Neutrophil (primary cell): ENCODE data around the gene CLCA2.

Experiments
- H3K27ac ChIP-seq: fragments of 200-600 bp; sonication (generic); 2 replicates; pipeline ENCODE4 v1.5.1; 2016; ENCODE audit warnings: mild to moderate bottlenecking, moderate library complexity
- H3K27me3 ChIP-seq: fragments of 200-600 bp; sonication (generic); 2 replicates; pipeline ENCODE4 v1.6.0; 2016; ENCODE audit warnings: mild to moderate bottlenecking
- H3K36me3 ChIP-seq: fragments of 200-600 bp; sonication (generic); 2 replicates; pipeline ENCODE4 v1.5.1; 2017
- H3K4me1 ChIP-seq, 2 experiments: fragments of 200-600 bp in 1 of 2; sonication (generic) in 1 of 2; 1 replicate in 1 of 2; 2 replicates in 1 of 2; pipeline versions ENCODE4 v1.5.1 to v1.6.1; 2013 to 2016; ENCODE audit warnings: low read depth in 1 of 2, low read length in 1 of 2, mild to moderate bottlenecking in 1 of 2, moderate library complexity in 1 of 2; ENCODE audit not compliant: control insufficient read depth in 1 of 2, insufficient read depth in 1 of 2
- H3K4me3 ChIP-seq, 2 experiments: fragments of 200-600 bp in 1 of 2; sonication (generic) in 1 of 2; 1 replicate in 1 of 2; 2 replicates in 1 of 2; pipeline ENCODE4 v1.5.1; 2013 to 2016; ENCODE audit warnings: low read depth in 1 of 2, low read length in 1 of 2, mild to moderate bottlenecking in 1 of 2, moderate library complexity in 1 of 2
- H3K9me3 ChIP-seq: fragments of 200-600 bp; sonication (generic); 2 replicates; pipeline ENCODE4 v1.5.1; 2016
- CTCF ChIP-seq: fragments of 200-600 bp; sonication (generic); IDR thresholded peaks from 2 replicates; pipeline ENCODE4 v1.5.1; 2016; ENCODE audit warnings: antibody characterized with exemption

The CLCA2 gene

GRCh38 chr1:86453664-86454063 lies 29.7 kb downstream of the CLCA2 start:
- H3K27ac ChIP-seq, result no peak overlapping the region
- no peaks in the 10 kb centered on the region for H3K4me1 ChIP-seq
- no peaks in the 10 kb centered on the region for H3K9me3 ChIP-seq
- TF ChIP-seq CTCF, result no peak
- no peaks in the 10 kb centered on the region for H3K27me3 ChIP-seq
- no peaks in the 10 kb centered on the region for H3K36me3 ChIP-seq
- H3K4me3 ChIP-seq, result no peak overlapping the region

DNA sequence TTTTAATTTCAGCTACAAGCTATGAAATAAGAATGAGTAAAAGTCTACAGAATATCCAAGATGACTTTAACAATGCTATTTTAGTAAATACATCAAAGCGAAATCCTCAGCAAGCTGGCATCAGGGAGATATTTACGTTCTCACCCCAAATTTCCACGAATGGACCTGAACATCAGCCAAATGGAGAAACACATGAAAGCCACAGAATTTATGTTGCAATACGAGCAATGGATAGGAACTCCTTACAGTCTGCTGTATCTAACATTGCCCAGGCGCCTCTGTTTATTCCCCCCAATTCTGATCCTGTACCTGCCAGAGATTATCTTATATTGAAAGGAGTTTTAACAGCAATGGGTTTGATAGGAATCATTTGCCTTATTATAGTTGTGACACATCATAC lies 31.1 kb downstream of the CLCA2 start:
- Histone ChIP-seq H3K4me3 (no peak overlapping the region), H3K27me3 (no peaks in the 10 kb centered on the region), H3K27ac (no peak overlapping the region), H3K4me1 (no peaks in the 10 kb centered on the region), H3K9me3 (no peaks in the 10 kb centered on the region), H3K36me3 (no peaks in the 10 kb centered on the region)
- TF ChIP-seq CTCF, result no peak

DNA sequence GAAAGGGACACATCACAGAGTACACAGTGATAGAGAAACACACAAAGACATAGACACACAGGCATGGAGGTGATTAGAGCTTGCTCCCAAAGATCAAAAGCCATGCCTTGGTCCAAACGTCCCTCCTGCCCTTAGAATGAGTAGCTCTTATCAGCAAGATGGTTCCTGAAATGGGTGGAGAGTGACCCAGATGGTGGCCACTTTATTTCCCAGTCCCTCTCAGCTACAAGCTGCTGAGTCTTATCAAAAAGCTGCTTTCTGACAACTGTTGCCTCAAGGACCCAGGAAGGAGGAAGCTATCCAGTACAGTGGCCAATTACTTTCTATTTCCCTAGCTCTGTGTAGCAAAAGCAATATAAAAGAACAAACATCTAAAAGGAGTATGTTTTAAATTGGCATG lies 37.0 kb downstream of the CLCA2 start:
- Histone ChIP-seq H3K4me3 (no peak overlapping the region), H3K36me3 (no peaks in the 10 kb centered on the region), H3K27me3 (no peaks in the 10 kb centered on the region), H3K27ac (no peak overlapping the region), H3K9me3 (no peaks in the 10 kb centered on the region), H3K4me1 (no peaks in the 10 kb centered on the region)
- TF ChIP-seq CTCF, result no peak

GRCh38 chr1:86461482-86461881 lies 37.5 kb downstream of the CLCA2 start:
- H3K4me3 ChIP-seq, result no peak overlapping the region
- H3K9me3 ChIP-seq, result no peaks in the 10 kb centered on the region
- TF ChIP-seq CTCF, result no peak
- H3K36me3 ChIP-seq, result no peaks in the 10 kb centered on the region
- H3K27me3 ChIP-seq, result no peaks in the 10 kb centered on the region
- H3K27ac ChIP-seq, result no peak overlapping the region
- no peaks in the 10 kb centered on the region for H3K4me1 ChIP-seq

- H3K4me1 ChIP-seq, result no peaks in the 10 kb centered on the region
- no peak for TF ChIP-seq CTCF
- no peak overlapping the region for H3K4me3 ChIP-seq
- H3K27ac ChIP-seq, result no peak overlapping the region
- H3K27me3 ChIP-seq, result no peaks in the 10 kb centered on the region
- no peaks in the 10 kb centered on the region for H3K9me3 ChIP-seq
- H3K36me3 ChIP-seq, result no peaks in the 10 kb centered on the region
Observed at GRCh38 chr1:86464819-86465218, 40.8 kb downstream of the CLCA2 start.
